RWPE2 (cell line): ENCODE measurements around the gene TTN.

ENCODE experiments used
- ATAC-seq: fragments of 200-7000 bp; cut with Tn5 transposase; 3 replicates; pipeline ENCODE4 v1.9.1; 2021; ENCODE audit warnings: low read depth
- DNase-seq: peaks from one replicate; pipeline ENCODE4 v3.0.0-alpha.2; 2020; ENCODE audit warnings: low spot score
- H3K27ac ChIP-seq: fragments of 450-650 bp; 2 replicates; pipeline ENCODE4 v1.5.1; 2017; ENCODE audit warnings: mild to moderate bottlenecking; ENCODE audit not compliant: poor library complexity, severe bottlenecking
- H3K27me3 ChIP-seq: fragments of 250-450 bp; sonication (Bioruptor Pico); 2 replicates; pipeline ENCODE4 v1.5.1; 2021; ENCODE audit warnings: mild to moderate bottlenecking, moderate library complexity; ENCODE audit not compliant: insufficient read depth, poor library complexity, severe bottlenecking
- H3K36me3 ChIP-seq: fragments of 250-450 bp; sonication (Bioruptor Pico); 2 replicates; pipeline ENCODE4 v1.5.1; 2020; ENCODE audit warnings: low read depth, mild to moderate bottlenecking, moderate library complexity
- H3K4me1 ChIP-seq: fragments of 250-450 bp; sonication (Bioruptor Pico); 2 replicates; pipeline ENCODE4 v1.5.1; 2021; ENCODE audit warnings: mild to moderate bottlenecking, moderate library complexity; ENCODE audit not compliant: insufficient read depth, poor library complexity, severe bottlenecking
- H3K4me3 ChIP-seq: fragments of 250-450 bp; sonication (Bioruptor Pico); 2 replicates; pipeline ENCODE4 v1.5.1; 2021; ENCODE audit warnings: mild to moderate bottlenecking, moderate library complexity; ENCODE audit not compliant: severe bottlenecking
- H3K9me3 ChIP-seq: fragments of 250-450 bp; sonication (Bioruptor Pico); 2 replicates; pipeline ENCODE4 v1.5.1; 2021; ENCODE audit warnings: mild to moderate bottlenecking, moderate library complexity; ENCODE audit not compliant: severe bottlenecking
- TF ChIP-seq, protein P1 (sequence below): fragments of 450-650 bp; IDR thresholded peaks from one replicate; pipeline ENCODE4 v1.5.1; 2017; ENCODE audit warnings: mild to moderate bottlenecking, moderate library complexity; ENCODE audit not compliant: poor library complexity, severe bottlenecking

The TTN gene

DNA sequence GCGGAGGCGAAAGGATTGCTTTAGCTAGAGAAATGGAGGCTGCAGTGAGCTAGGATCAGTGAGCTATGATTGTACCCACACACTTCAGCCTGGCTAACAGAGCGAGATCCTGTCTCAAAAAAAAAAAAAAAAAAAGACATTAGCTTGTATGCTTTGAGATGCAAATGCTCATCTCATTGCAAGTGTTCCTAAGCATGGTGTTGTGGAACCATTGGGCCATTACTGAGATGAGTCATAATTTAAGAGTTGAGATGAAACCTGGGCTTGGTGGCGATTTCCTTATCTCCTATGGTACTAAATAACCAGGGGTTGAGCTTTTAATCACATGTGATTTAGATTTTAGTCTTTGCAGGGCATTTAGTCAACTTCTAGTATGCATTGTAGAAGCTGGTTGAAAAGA lies 324.8 kb downstream of the TTN start:
- Histone ChIP-seq H3K4me1 (peaks cover 23% of the 10 kb centered on the region), H3K36me3 (no peaks in the 10 kb centered on the region), H3K9me3 (no peaks in the 10 kb centered on the region), H3K27ac (no peak overlapping the region), H3K4me3 (no peak overlapping the region), H3K27me3 (no peaks in the 10 kb centered on the region)
- ATAC-seq (no peak), DNase-seq (no peak)
- TF ChIP-seq, protein P1, sequence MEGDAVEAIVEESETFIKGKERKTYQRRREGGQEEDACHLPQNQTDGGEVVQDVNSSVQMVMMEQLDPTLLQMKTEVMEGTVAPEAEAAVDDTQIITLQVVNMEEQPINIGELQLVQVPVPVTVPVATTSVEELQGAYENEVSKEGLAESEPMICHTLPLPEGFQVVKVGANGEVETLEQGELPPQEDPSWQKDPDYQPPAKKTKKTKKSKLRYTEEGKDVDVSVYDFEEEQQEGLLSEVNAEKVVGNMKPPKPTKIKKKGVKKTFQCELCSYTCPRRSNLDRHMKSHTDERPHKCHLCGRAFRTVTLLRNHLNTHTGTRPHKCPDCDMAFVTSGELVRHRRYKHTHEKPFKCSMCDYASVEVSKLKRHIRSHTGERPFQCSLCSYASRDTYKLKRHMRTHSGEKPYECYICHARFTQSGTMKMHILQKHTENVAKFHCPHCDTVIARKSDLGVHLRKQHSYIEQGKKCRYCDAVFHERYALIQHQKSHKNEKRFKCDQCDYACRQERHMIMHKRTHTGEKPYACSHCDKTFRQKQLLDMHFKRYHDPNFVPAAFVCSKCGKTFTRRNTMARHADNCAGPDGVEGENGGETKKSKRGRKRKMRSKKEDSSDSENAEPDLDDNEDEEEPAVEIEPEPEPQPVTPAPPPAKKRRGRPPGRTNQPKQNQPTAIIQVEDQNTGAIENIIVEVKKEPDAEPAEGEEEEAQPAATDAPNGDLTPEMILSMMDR = no peak

DNA sequence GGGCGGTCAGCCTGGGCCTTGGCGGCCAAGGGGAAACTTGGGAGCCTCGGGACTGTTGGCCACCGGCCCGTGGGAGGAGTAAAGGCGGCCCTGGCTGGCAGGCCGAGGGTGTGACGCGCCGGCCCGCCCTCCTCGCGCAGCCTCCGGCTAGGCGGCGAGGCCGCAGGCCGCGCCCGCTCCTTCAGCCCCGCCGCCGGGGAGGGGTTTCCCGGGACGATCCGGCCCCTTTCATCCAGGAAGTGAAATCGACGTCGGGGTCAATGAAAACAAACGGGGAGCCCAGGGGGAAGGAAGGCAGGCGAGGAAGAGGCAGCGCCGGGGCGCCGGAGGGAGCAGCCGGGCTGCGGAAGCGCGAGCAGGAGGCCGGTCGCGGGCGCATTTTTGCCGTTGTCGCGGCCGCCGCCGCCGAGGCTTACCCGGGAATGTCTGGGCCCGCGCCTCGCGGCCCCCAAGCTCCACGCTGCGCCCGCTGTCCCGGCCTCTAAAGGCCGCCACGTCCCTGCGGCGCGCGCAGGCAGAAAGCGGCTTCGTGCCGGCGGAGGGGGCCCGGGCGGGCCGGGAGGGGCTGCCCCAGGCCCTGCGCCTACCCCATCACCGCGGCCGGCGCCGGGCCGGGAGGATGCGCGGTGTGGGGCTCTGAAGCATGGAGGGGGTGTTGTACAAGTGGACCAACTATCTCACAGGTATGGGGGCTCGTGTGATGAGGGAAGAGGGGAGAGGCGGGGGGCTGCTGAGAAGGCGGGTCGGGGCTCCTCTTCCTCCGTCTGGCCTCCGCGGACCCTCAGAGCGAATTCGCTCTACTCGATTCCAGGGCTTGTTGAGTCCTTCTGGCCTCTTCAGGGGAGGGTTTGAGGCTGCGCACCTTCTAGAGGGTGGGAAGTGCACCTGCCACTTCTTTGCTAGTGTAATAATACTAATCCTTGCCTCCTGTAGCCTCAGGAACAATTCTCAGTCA lies 326.7 kb downstream of the TTN start, which contains the start of gene PLEKHA3:
Gene PLEKHA3 (plus strand): TSS at position 231 of the 955 bp plus-strand sequence. CDS start 413 bp downstream, at position 644.
- Histone ChIP-seq H3K9me3 (no peaks in the 10 kb centered on the region), H3K36me3 (no peaks in the 10 kb centered on the region), H3K27ac (peak within 1 kb of the TSS; percentile 48), H3K27me3 (no peaks in the 10 kb centered on the region), H3K4me1 (peaks cover 23% of the 10 kb centered on the region), H3K4me3 (peak within 1 kb of the TSS; percentile 50)
- TF ChIP-seq, protein P1 = no peak
- ATAC-seq = peak; percentile 85
- peak; percentile 96 for DNase-seq

DNA sequence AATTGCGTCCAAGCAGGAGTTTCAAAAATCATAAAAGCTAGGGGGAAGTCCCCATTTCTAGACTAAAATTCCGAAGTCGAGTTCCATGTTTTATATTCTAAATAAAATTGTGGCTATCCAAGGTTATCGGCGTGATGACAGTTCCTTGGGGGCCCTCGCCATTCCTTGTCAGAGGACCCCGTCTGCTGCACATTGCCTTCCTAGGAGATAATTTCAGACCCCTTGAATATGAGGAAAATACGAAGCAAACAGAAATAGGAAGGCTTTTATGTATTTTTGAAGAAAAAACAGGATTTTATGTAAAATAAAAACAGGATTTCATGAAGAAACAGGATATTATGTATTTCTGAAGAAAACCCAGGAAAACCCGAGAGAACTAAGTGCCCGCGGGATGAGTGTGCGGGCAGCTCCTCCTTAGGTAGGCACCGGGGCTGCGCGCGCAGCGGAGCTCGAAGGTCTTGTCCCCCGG lies 327.4 kb downstream of the TTN start:
- Histone ChIP-seq H3K36me3 (no peaks in the 10 kb centered on the region), H3K9me3 (no peaks in the 10 kb centered on the region), H3K4me1 (peaks cover 23% of the 10 kb centered on the region), H3K4me3 (peak overlapping the region; percentile 50), H3K27me3 (no peaks in the 10 kb centered on the region), H3K27ac (peak overlapping the region; percentile 48)
- no peak for DNase-seq
- no peak for ATAC-seq
- TF ChIP-seq, protein P1 = no peak

DNA sequence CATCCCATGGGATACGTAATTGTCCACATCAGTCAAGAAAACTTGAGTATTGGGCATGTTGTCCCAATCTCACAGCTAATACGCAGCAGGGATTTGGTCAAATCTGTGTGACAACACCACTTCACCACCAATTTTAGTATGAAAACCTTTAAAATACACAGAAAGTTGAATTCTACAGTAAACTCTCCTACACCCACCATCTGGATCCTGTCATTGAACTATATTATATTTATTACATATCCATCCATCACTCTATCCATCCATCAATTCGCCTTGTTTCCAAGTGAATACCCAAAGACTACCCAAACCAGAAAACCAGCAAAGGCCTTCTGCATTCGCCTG lies 328.0 kb downstream of the TTN start:
- peaks cover 18% of the 10 kb centered on the region for H3K4me1 ChIP-seq
- no peak for DNase-seq
- no peak for ATAC-seq
- peak overlapping the region; percentile 50 for H3K4me3 ChIP-seq
- no peaks in the 10 kb centered on the region for H3K36me3 ChIP-seq
- peak overlapping the region; percentile 48 for H3K27ac ChIP-seq
- H3K27me3 ChIP-seq = no peaks in the 10 kb centered on the region
- H3K9me3 ChIP-seq = no peaks in the 10 kb centered on the region
- TF ChIP-seq, protein P1 = peak; percentile 59
